Activated CD4-positive, CD25-positive, alpha-beta regulatory T cell treated with anti-CD3 and anti-CD28 coated beads, Interleukin-2, amount 50 U/mL, for 24 hours (primary cell): ENCODE data around the gene LRRC73.
"Not testable (repeated sequence)": the region's sequence is repeated elsewhere in the genome, so short reads cannot be mapped to it uniquely, and the experiment has no call there.

Experiments used
- ATAC-seq, 2 donors: fragments of 150-1000 bp; cut with Tn5 transposase; one replicate each; pipeline ENCODE4 v1.10.0; 2021; ENCODE audit warnings: mild to moderate bottlenecking in 1 of 2, moderate library complexity in 1 of 2

The LRRC73 gene

GRCh38 chr6:43510827-43511163, 649 bp upstream of the LRRC73 start:
- no peak for ATAC-seq

- peak in 1 of 2 donors; percentile 3 for ATAC-seq
Measured at GRCh38 chr6:43509142-43509983, 783 bp downstream of the LRRC73 start.

- ATAC-seq, result no peak
Measured at GRCh38 chr6:43508481-43509141, 1.5 kb downstream of the LRRC73 start.

GRCh38 chr6:43506667-43507471, 3.3 kb downstream of the LRRC73 start:
- ATAC-seq, result peak; percentile 65 to 72

- ATAC-seq, result no peak
Measured at GRCh38 chr6:43506171-43506570, 4.0 kb downstream of the LRRC73 start.

GRCh38 chr6:43505718-43506117, 4.4 kb downstream of the LRRC73 start:
- no peak for ATAC-seq

GRCh38 chr6:43504756-43505593, 5.2 kb downstream of the LRRC73 start:
- no peak for ATAC-seq

- no peak for ATAC-seq
Measured at GRCh38 chr6:43503443-43503842, 6.7 kb downstream of the LRRC73 start.

GRCh38 chr6:43502666-43503065, 7.5 kb downstream of the LRRC73 start:
- no peak for ATAC-seq

GRCh38 chr6:43500921-43501320, 9.2 kb downstream of the LRRC73 start:
- ATAC-seq, result no peak

- no peak for ATAC-seq
Measured at GRCh38 chr6:43499028-43499815, 10.9 kb downstream of the LRRC73 start.

- not testable (repeated sequence) for ATAC-seq
Measured at GRCh38 chr6:43498291-43498690, 11.9 kb downstream of the LRRC73 start.

GRCh38 chr6:43497689-43498088, 12.5 kb downstream of the LRRC73 start:
- ATAC-seq, result no peak

- no peak for ATAC-seq
Measured at GRCh38 chr6:43497129-43497396, 13.1 kb downstream of the LRRC73 start.

GRCh38 chr6:43496370-43497128, 13.6 kb downstream of the LRRC73 start:
- no peak for ATAC-seq

GRCh38 chr6:43495409-43495941, 14.7 kb downstream of the LRRC73 start:
- ATAC-seq, result no peak

- no peak for ATAC-seq
Measured at GRCh38 chr6:43494766-43495165, 15.4 kb downstream of the LRRC73 start.

GRCh38 chr6:43494321-43494720, 15.8 kb downstream of the LRRC73 start:
- ATAC-seq, result no peak

- ATAC-seq, result no peak
Measured at GRCh38 chr6:43493833-43494232, 16.3 kb downstream of the LRRC73 start.

GRCh38 chr6:43493230-43493629, 16.9 kb downstream of the LRRC73 start:
- no peak for ATAC-seq

GRCh38 chr6:43492673-43493072, 17.5 kb downstream of the LRRC73 start:
- ATAC-seq, result no peak
